Limb (tissue), 2 donors: ENCODE results near the gene UBA1.

ENCODE experiments used
- DNase-seq, 2 donors: peaks; one replicate each; pipeline ENCODE4 v3.0.0-alpha.2; 2016; ENCODE audit errors: extremely low spot score in 2 of 2

UBA1 gene

GRCh38 chrX:47169726-47170515 lies 23.7 kb upstream of the UBA1 start:
- DNase-seq = no peak

GRCh38 chrX:47170861-47171692 lies 22.6 kb upstream of the UBA1 start:
- DNase-seq = no peak

DNA sequence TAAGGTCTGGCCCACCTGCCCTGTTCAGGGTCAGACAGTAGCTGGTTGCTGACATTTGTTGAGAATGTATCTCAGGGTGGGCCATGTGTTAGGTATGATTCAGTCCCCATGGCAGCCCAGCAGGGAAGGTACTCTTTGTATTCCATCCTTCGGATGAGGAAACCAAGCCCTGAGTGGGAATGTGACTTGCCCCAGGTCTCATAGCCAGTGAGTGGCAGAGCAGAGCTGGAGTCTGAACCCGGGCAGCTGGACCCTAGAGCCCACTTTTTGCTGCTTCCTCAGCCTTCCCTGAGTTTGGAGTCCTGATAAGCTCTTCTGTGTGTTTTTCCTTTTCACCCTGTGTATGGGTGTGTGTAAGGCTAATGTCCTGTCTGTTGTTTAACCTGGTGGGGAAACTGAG lies 21.6 kb upstream of the UBA1 start:
- DNase-seq = no peak

DNA sequence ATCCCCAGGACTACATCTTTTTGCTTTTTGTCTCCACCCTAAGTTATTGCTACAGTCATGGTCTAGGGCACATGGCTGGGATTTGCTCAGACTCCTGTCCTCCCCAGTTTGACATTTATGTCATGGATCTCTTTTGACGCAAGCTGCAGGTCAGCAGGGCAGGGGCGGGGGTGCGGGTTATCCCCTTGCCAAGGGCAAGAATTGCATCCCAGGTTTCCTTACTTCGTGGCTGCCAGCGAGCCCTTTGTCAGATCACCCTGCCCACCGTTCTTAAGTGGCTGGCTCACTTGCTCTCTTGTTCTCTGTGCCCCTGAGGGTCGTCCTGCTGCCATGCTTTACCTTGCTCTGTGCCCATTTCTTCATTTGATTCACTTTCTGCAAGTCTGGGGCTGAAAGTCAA lies 21.1 kb upstream of the UBA1 start:
- no peak for DNase-seq

DNA sequence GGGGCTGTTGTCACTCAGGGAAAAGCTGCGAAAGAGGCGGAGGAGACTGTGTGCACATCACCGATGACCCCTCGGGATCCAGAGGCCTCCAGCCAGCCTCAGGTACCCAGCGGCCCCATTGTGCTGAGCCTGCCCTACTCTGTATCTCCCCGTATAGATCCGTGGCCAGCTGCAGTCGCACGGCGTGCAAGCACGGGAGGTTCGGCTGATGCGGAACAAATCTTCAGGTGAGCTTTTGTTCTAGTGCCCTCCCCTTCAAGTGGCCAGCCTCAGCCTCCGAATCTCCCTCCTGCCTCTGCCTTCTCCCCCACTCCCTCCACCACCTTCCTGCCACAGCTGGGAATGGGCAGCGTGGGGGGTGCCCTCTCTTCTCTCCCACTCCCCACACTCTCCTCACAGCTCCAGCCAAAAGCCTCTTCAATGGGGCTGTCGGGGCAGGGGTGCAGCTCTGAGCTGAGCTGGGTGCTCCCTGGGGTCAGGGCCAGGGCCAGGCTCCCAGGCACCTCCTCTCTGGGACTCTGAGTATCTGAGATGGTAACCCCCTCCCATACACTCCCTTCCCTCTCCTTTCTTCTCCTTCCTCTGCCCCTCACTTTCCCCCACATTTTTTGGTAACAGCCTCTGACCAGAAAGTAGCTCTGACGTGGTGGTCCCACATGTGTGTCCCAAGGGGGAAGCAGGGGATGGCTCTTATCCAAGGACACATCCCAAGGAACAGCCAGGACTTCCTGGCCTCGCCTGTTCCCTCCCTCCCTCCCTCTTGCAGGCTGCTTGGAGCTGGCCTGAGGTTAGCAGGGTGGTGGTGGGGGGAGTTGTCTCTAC lies 20.4 kb upstream of the UBA1 start:
- DNase-seq = no peak

- no peak for DNase-seq
These were observed 19.3 kb upstream of the UBA1 start for GRCh38 chrX:47174376-47174775.

DNA sequence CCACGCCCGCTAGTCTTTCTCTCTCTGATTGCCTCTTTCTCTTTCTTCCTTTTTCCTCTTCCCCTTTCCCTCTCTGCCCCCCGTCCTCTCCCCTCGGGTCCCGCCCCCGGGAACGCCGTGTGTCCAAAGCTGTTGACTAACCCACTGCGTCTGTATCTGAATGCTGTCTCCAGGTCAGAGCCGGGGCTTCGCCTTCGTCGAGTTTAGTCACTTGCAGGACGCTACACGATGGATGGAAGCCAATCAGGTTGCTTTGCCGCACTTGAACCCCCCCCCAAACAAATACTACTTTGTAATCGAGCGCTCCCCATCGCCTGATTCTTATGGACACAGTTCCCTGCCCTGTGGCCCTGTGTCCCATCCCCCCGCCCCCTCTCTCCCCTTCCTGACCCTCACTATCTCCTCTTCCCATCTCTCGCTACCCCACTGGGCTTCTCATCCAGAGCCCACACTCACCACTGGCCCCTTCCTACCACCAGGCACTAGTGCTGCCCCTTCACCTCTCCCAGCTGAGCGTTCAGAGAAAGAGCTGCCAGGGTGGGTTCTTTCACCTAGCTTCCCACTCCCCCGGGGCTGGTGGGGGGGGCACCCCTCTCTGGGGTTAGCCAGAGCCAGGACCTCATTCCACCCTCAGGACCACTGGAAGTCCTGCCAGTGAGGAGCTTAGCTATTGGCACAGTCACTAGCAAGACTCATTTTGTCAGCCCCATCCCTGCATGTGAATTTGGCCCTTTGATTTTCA lies 18.6 kb upstream of the UBA1 start:
- no peak for DNase-seq

DNA sequence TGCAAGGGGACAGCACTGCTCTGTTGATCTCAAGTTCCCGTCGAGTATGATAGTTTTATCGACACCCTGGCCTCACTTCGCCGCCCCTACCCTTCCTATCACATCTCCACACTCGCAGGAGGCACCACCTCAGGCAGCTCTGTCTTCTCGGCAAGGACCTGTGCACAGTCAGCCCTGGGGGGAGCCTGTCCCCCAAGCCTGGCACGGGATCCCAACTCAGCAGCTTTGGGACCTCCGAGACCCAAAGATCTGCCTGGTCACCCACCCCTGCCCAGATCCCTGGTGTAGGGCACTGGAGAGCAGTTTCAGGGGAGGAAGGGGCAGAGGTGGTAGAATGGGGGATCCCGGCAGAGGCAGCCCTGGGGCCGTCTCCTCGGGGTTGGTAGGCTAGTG lies 18.0 kb upstream of the UBA1 start:
- no peak for DNase-seq

DNA sequence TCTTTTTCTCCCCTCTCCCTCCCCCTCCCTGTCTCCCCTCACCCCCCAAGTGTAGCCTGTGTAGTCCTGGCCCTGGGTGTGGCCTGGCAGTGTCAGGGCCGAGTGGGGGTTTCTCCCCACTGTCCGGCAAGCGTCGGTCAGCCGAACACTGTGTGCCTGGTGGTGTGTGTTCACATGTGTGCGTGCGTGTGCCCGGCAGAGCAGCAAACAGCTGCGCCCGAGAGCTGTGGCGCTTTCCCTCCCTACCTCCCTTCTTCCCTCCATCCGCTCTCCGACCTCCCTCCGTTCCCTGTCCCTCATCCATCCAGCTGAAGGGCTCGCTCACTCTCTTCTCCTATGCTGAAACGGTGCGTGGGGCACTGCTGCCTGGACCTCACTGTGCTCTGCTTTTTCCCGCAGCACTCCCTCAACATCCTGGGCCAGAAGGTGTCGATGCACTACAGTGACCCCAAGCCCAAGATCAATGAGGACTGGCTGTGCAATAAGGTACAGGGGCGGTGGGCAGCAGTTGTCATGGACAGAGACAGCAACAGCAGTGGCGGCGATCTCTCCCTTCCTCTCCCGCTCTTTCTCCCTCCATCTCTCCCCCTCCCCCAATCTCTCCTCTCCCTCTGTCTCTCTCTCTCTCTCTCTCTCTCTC lies 17.4 kb upstream of the UBA1 start:
- DNase-seq = no peak

DNA sequence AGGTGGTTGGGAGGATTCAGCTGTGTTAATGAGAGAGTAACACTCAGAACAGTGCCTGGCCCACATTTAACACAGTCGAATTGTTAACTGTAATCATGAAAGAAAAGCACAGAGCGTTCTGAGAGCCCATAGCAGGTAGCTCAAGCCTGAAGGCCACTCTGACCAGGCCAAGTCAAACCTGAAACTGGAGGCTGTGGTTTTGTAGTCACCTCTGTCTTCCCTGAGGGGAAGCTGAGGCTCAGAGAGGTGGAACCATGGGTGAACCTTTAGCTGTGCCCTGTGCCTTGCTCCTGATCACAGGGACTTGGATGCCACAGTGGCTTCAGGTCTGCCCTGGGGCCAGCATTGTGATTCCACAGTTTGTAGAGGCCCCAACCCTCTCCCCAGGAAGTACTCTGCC lies 16.6 kb upstream of the UBA1 start:
- no peak for DNase-seq

DNA sequence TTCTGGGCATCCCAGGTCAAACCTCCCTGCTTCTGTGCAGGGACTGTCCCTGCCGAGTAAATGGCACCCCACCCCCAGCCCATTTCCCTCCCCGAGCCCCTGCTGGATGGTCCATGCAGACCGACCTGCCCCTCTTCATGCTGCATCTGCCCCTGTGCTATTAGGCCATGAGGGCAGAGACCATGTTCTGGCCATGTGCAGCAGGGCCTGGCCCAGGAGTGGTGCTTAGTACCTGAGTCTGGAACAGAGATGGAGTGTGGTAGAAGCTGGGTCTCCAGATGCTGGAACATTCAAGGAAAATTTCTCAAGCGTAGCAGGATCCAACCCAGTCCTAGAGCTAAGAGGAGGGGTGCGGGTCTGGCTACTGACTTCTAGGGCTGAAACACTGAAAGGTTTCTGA lies 15.3 kb upstream of the UBA1 start:
- no peak for DNase-seq

GRCh38 chrX:47179221-47179927 lies 14.3 kb upstream of the UBA1 start:
- DNase-seq = no peak

GRCh38 chrX:47179928-47180255 lies 13.7 kb upstream of the UBA1 start:
- DNase-seq = no peak

DNA sequence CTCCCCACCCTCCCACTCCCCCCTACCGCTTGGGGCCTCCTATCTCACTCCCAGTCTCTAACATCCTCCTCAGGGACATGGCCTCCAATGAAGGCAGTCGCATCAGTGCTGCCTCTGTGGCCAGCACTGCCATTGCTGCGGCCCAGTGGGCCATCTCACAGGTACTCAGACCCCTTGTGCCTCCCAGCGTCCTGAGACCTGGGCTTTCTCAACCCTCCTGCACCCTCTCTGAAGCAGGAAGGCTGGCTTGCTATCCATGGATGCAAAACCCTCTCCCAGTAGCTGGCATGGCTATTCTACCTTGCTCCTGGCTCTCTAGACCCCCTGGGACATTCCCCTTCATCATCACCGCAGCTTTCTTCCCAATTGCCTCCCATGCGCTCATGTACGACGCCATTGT lies 13.3 kb upstream of the UBA1 start:
- DNase-seq = no peak

- DNase-seq = no peak
These were observed 12.3 kb upstream of the UBA1 start for GRCh38 chrX:47181301-47181700.

DNA sequence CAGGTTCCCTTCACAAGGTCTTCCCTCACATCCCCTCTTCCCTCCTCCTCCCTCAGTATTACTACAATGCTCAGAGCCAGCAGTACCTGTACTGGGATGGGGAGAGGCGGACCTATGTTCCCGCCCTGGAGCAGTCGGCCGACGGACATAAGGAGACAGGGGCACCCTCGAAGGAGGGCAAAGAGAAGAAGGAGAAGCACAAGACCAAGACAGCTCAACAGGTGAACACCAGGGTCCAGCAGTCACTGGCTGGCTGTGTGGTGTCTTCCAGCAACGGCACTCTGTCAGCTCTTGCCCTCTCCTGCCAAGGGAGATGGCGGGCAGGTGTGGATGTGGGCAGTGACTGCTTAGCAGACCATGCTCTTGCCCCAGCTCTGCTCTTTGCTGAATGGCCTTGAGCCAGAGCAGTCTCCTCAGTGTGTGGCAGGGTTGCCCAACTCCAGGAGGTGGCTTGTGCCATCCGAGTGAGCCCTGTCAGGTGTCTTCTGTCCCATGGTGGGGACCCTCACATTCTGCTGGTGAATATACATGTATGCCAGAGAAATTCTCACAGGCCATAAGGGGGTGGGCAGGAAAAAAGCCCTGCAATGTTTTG lies 11.4 kb upstream of the UBA1 start:
- no peak for DNase-seq

DNA sequence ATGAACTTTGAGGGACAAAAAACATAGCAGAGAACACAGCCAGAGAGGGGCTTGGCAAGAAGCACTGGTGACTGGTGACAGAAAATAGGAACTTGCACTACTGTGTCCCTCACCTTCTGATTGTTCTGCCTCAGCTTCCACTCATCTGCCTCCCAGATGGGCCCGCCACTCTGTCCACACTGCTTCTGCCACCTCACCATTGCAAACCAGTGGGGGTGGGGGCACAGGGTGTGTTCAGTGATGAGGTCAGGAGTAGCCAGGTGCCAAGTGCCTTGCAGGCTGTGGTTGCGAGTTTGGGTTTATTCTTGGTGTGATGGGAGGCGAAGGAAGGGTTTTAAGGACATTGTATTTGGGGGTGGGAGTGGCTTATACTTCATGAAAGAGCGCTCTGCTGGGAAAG lies 9.1 kb upstream of the UBA1 start:
- DNase-seq = no peak

- DNase-seq = no peak
These were observed 8.4 kb upstream of the UBA1 start for GRCh38 chrX:47185241-47185640.

GRCh38 chrX:47186096-47186740 lies 7.4 kb upstream of the UBA1 start:
- no peak for DNase-seq
